Measurements from ENCODE around the gene CEP85.

The CEP85 gene, protein sequence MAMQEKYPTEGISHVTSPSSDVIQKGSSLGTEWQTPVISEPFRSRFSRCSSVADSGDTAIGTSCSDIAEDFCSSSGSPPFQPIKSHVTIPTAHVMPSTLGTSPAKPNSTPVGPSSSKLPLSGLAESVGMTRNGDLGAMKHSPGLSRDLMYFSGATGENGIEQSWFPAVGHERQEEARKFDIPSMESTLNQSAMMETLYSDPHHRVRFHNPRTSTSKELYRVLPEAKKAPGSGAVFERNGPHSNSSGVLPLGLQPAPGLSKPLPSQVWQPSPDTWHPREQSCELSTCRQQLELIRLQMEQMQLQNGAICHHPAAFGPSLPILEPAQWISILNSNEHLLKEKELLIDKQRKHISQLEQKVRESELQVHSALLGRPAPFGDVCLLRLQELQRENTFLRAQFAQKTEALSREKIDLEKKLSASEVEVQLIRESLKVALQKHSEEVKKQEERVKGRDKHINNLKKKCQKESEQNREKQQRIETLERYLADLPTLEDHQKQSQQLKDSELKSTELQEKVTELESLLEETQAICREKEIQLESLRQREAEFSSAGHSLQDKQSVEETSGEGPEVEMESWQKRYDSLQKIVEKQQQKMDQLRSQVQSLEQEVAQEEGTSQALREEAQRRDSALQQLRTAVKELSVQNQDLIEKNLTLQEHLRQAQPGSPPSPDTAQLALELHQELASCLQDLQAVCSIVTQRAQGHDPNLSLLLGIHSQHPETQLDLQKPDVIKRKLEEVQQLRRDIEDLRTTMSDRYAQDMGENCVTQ
- 31.3 reads per million, percentile 57 among the genes with 10 or more reads in this experiment for total RNA-seq

DNA sequence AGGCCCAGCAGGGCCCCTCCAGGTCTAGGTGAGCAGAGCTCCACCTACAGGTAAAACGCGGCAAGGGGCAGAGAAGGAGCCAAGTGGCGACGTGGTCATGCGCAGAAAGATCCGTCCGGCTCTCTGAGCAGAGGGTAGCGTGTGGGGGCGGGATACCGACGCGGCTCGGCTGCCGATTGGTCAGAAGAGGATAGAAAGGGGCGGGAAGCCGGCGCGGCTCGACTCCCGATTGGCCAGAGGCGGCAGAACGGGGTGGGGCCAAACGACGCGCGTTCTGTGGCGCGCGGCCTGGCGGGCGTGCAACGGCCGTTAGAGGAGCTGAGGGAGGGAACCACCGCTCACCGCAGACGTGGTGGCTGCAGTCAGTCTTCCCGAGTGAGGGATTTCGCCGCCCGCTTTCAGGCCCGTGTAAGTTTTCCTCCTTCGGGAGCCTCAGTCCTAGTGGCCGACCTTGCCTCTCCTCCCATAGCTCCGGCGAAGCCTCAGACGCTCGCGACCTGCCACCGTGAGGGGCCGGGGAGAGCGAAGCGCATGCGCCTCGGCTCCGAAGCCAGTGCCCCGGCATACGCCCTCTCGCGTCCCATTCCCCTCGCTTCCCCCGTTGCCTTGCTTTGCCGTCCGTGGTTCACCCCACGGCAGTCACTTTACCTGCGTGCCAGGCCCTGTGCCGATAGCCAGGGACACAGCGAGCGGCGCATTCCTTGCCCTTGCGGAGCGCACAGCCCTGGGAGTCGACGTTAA is at the start of gene CEP85:
Gene CEP85, plus strand, starts transcription at position 298 of the 741 bp plus-strand sequence. CDS start 5,584 bp downstream, outside the sequence.
- peak; percentile 98 for DNase-seq

DNA sequence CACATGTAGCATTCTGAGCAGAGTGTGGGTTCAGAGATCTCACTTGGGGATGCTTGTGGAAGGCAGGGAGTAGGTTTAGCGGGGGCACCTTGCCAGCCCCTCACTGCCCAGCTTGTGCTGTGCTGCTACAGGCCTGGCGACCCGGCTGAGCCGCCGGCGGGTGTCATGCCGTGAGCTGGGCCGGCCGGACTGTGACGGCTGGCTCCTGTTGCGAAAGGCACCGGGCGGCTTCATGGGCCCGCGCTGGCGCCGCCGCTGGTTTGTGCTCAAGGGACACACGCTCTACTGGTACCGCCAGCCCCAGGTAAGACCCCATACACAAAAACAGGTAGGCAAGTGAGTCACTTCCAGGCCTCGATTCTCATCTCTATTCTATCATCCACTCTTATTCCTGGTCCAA is 49.1 kb upstream of the CEP85 start:
- no peak for DNase-seq

DNA sequence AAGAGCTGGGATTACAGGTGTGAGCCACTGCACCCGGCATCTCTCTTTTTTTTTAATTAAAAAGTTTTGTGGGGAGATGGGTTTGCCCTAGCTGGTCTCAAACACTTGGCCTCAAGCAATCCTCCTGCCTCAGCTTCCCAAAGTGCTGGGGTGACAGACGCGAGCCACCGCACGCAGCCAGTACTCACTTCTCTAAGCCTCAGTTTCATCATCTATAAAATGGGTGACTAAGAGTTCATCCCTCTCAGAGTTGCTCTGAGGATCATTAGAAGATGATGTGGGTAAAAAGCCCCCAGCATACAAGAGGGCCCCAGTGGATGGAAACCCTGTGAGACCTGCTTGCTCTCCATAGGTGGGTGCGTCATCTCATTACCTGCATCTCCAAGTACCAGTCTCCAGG is 46.1 kb upstream of the CEP85 start:
- no peak for DNase-seq

DNA sequence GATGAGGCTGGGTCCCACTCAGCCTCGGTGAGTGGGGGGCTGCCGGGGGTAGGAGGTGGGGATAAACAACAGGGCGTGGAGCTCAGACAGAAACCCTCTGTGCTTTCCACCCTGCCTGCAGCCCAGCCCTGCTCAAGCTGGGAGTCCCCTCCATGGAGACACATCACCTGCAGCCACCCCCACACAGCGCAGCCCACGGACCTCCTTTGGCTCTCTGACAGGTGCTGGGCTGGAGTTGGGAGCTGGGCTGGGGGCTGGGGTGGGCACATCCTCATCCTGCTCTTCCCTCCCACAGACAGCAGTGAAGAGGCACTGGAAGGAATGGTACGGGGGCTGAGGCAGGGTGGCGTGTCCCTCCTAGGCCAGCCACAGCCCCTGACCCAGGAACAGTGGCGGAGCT is 45.5 kb upstream of the CEP85 start:
- no peak for DNase-seq

DNA sequence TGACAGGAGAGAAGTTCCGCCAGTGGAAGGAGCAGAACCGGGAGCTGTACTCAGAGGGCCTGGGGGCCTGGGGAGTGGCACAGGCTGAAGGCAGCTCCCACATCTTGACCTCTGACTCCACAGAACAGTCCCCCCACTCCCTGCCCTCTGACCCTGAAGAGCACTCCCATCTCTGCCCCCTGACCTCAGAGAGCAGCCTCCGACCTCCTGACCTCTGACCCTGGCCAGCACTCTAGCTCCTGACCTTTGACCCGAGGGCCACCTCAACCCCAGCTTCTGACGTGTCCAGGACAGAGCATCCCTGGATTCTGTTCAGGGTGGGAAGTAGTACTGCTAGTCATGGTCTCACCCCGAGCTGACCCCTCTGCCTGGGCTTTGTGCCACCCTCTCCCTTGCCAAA is 44.7 kb upstream of the CEP85 start:
- no peak for DNase-seq

DNA sequence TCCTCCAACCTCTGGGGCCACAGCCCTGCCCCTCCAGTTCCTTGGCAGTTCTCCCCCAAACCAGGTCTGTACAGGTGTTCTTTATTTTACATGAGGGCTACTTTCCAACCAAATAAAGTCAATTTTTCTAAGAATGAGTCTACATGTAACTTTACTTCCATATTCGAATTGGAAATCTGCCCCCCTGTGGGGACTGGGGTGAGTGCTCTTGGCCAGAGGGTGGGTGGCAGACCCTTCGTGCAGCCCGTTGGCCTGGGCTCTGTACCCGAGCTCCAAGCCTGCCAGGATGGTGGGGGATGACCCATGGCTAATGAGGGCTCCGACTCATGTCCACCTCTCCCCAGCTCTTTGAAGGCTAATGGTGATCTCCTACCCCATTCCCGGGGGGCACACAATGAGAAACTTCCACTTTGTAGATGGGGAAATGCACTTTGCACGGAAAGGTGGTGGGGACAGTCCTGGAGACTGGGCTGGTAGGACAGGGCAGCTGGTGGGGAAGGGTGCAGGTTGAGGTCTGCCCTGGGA is 44.2 kb upstream of the CEP85 start:
- DNase-seq: no peak

DNA sequence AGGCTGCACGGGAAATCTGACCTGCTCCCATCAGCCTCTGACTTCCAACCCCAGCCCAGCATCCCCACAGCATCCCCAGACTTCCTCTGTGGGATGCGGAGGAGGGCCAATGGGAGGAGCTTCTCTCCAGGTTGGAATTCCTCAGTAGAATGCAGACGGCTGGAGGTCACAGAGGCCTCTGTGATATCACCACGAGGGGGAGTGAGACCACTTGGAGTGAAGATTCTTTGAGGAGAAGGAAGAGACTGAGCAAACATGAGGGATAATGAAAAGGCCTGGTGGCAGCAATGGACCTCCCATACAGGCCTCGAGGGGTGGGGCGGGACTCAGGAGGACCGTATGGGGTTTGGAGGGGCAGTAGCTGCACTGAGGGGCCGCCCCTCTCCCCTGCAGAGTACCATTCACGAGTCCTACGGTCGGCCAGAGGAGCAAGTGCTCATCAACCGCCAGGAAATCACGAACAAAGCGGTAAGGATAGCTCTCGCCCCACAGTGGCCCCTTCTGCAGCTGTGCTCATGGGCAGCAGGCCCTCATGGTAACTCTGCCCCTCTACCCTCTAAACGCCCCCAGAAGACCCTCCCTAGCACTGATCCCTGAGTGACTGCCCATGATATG is 43.5 kb upstream of the CEP85 start, which contains the start of gene CATSPER4:
Gene CATSPER4, plus strand, starts transcription at position 230 of the 615 bp plus-strand sequence. Its CDS starts 26 bp downstream, at position 256.
- DNase-seq: no peak

DNA sequence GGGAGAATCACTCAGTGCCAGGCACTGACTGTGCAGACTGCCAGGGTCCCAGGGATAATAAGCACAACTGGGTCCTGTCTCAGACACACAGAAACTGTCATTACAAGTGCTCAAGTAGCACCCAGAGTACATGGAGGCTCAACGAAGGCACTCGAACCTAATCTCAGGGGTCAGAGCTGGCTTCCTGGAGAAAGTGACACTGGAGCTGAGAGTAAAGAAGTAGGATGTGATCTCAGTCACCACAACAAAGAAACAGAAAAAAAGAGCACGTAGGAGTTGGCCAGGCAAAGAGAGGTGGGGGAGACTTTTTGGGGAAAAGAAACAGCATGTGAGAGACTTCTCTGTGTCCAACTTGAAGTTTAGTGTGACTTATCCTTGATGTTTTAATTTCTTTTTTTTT is 42.3 kb upstream of the CEP85 start:
- no peak for DNase-seq

DNA sequence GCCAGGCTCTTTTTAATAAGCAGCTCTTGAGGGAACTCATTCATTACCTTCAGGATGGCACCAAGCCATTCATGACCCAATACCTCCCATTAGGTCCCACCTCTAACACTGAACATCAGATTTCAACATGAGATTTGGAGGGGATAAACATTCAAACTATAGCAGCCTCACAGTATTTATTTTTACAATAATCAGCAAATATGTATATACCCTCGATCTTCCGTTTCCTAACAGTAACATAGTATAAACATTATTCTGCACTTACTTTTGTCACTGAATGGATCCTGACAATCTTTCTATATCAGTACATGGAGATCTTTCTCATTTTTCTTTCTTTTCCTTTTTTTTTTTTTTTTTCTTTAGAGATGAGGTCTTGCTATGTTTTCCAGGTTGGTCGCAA is 38.2 kb upstream of the CEP85 start:
- no peak for DNase-seq

DNA sequence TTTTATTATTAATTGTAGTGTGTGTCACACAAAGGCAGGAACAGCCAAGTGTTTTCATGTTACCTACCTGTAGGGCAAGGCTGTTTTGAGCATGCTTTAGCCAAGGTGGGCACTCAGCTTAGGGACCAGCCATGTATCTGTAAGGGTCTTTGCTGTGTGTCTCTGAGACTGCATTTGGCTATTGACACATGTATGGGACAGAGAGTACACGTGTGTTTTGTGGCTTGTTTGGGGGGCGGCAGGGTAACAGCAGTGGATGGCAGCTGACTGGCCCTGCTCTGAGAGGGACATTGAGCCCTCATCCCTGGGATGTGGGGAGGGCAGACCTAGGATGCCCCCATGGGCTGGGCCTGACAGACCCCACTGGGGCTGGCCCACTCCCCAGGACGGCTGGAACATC is 36.7 kb upstream of the CEP85 start:
- DNase-seq: no peak

DNA sequence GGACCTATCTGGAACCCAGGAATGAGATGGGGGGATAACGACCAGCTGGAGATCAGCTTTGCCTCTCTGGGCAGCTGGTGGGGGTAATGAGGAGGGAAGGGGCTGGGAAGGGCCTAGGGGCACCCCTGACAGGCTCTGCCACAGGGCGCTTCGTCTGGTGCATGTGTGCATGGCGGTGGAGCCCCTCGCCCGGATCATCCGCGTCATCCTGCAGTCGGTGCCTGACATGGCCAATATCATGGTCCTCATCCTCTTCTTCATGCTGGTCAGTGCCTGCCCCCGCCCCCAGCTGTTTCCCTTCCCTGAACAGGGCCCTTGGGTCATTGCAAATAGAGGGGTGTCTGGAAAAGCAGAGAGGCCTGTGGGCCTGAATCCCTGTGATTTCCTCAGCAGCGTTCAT is 36.2 kb upstream of the CEP85 start:
- no peak for DNase-seq

DNA sequence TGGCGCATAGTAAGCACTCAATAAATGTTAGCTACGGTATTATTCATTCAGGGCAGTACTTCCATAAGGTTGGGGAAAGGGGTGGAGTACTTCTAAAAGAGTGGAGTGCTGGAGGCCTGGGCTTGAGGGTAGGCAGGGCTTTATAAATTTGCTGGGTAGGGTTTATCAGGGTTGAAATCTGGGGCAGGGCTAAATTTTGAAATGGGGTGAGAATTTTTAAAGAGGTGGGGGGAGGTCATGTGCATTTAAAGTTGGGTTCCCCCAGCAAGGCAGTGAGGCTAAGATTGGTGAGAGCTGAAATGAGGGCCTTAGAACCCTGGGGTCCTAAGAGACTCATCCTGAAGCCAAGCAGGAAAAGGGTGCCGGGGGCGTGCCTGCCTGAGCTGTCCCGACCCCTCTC is 33.6 kb upstream of the CEP85 start:
- no peak for DNase-seq

DNA sequence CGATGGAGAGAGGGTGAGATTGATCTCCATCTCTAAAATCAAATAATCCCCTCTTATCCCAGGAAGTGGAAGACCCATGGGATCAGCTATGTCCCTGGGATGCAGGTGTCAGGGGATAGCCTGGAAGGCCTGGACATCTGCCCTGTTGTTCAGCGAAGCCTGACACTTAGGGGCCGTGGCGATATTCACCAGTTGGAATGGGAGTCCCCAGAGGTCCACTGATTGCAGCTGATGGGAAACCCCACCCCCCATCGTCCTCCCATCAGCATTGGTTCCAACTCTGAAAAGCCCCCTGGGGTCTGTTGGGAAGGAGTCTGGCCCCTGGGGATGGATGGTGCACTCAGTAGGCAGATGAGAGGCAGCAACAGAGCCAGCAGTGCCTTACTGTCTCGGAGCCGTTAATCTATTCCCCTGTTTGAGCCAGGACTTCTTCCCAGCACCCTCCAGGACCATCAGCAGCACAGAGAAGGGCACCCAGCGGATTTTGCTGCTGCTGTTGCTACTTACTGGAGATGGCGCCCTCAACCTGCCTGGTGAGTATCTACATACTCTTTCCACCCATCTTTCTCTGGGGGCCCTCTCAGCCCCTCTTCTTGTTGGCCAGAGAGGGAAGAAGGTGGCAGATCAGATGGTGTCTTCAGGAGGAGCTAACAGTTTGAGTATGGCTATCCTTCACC is 30.2 kb upstream of the CEP85 start:
- no peak for DNase-seq

DNA sequence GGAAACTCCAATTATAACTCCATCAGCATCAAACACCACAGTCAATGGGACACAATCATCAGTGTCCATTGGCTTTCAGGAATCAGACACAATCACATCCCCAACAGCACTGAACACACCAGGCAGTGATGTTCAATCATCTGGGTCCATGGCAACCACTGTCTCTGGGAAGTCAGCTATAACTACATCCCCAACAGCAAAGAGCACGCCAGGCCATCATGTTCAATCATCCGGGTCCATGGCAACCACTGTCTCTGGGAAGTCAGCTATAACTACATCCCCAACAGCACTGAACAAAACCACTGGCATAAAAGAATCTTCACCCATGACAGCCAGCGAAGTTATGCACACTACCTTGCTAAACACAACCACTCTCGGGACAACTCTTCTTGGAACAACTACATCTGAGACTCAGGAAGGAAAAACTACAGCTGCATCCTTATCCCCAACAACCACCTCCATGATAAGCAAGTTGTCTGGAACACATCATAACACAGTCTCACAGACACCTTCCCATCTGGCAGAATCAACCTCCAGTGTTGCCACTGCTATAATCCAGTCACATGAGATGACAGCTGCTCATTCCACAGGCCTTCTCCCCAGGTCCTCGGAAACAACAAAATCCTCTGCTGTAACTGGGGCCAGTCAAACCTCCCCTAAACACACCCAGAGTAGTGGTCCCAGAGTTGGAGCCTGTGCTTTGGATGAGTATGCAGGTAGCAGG is 23.7 kb upstream of the CEP85 start:
- no peak for DNase-seq

DNA sequence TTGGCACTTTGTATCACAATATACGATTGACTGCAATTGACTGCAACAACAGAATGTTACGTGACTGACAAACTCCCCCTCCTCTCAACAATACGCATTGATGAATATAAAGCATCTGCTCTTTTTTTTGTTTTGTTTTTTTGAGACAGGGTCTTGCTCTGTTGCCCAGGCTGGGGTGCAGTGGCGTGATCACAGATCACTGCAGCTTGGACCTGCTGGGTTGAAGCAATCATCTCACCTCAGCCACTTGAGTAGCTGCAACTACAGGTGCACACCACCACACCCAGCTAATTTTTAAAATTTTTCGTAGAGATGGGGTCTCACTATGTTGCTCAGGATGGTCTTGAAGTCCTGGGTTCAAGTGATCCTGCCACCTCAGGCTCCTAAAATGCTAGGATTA is 21.3 kb upstream of the CEP85 start:
- DNase-seq: no peak

DNA sequence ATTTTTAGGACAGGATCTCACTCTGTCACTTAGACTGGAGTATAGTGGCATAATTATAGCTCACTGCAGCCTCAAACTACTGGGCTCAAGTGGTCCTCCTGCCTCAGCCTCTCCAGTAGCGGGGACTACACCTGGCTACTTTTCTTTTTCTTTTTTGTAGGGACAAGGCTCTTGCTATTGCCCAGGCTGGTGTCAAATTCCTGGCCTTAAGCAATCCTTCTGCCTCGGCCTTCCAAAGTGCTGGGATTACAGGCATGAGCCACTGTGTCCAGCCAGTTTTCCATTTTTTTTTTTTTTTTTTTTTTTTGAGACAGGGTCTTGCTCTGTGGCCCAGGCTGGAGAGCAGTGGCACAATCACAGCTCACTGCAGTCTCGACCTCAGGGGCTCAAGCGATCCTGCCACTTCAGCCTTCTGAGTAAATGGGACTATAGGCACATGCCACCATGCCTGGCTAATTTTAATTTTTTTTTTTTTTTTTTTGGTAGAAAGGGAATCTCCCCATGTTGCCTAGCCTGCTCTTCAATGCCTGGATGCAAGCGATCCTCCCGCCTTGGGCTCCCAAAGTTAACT is 20.6 kb upstream of the CEP85 start:
- DNase-seq: no peak

DNA sequence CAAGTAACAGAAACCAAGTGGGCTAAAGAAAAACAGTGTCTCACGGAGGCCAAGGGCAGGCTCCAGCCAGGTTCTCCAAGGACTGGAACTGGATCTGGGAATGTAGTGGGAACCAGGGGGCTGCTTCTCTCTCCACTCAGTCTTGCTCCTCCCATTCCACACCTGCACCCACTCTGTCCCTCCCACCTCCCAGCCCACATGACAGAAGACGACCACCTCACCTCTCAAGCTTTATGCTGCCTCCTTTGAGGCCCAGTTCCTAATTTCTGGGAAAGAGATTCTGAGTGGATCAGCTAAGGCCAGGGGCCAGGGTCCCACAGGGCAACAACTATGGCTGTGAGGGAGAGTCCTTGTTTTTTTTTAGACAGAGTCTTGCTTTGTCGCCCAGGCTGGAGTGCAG is 18.8 kb upstream of the CEP85 start:
- DNase-seq: no peak

DNA sequence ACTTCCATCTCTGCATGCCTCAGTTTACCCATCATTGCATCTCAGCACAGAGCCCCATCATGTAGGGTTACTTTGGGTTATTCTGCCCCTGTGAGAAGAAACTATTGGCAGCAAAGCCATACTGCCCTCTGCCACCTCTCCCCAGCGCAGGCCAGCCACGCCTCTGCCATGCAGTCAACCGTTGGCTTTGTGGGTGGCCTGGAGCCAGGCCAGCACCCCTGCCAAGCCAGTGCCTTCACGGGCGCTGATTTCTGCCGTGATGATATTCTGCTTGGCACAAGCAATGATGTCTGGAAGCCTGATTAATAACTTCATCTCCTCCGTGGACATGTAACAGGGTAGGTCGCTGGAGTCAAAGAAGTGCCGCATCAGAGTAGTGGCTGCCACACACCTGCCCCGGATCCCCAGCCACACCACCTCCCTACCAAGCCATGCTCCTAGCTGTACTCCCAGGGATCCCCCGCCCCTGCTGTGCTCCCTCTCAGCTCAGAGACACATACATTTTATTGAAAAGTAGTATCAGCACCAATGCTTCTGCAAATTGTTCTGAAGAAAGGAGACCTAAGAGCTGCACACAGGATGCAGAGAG is 15.0 kb upstream of the CEP85 start:
- no peak for DNase-seq

DNA sequence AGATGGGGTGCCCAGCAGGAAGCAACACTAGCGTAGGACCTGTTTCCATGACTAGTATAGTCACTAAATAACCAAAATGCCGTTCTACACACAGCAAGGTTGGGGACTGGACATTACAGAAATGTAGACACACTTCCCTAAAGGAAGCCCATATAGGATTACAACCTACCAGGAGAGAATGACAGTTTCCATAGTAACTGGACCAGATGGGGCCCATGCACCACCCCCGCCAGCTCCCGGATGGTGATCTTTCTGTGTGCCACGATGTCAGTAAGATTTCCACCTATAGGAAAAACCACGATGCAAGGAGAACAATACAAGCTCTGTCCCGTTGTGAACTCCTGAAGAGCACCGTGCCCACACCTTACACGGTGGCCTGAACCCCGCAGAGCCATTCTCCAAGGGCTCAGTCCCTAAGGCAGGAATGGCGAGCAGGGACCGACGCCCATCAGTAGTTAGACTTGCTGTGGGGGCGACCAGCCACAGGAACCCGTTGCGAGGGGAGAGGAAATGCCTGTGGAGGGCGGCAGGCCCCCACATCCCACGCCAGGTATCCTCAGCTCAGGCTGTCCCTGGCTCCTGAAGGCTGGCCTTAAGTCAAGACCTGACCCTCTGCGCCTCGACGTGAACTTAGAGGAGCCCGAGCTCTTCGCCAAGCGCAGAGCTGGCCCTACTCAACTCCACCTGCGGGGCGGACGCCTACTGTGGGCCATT is 13.6 kb upstream of the CEP85 start:
- no peak for DNase-seq

DNA sequence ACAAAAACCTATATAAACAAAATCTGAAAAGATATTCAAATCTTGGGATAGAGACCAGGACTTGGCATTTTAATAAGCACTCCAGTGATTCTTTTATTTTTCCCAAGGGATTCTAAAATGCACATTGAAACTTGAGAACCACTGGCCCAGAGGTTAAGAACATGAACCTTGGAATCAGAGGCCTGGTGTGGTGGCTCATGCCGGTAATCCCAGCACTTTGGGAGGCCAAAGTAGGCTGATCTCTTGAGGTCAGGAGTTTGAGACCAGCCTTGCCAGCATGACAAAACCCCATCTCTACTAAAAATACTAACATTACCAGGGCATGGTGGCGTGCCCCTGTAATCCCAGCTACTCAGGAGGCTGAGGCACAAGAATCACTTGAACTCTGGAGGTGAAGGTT is 12.9 kb upstream of the CEP85 start:
- no peak for DNase-seq
